WTC11 (cell line): ENCODE results near the gene TFF2. TPM values are rescaled to one million over a fixed set of nuclear protein-coding genes. Genes with fewer than 3 reads are reported as not detected.

Experiments
- ATAC-seq: fragments of 200-7000 bp; cut with Tn5 transposase; 2 replicates; pipeline ENCODE4 v1.10.0; 2021; ENCODE audit warnings: mild to moderate bottlenecking, moderate library complexity
- CTCF ChIA-PET: fragments of 300-600 bp; sonication (Branson Sonifier 250); formaldehyde crosslinking; loops from one replicate; lab custom pipeline; 2021; ENCODE audit warnings: antibody characterized with exemption; lab: Charles Lee
- POLR2A ChIA-PET: fragments of 350-600 bp; sonication (Branson Sonifier 250); formaldehyde crosslinking; loops from one replicate; lab custom pipeline; 2021; ENCODE audit warnings: antibody characterized with exemption; lab: Charles Lee
- DNase-seq: peaks from one replicate; pipeline ENCODE4 v3.0.0; 2021; ENCODE audit warnings: low spot score
- H3K27ac Mint-ChIP-seq: 2 replicates; pipeline ENCODE4 v1.8.0; 2021; ENCODE audit warnings: mixed read lengths
- H3K27me3 Mint-ChIP-seq: 2 replicates; pipeline ENCODE4 v1.8.0; 2021; ENCODE audit warnings: low read depth, mild to moderate bottlenecking, moderate library complexity, mixed read lengths
- H3K36me3 Mint-ChIP-seq: 2 replicates; pipeline ENCODE4 v1.8.0; 2021; ENCODE audit warnings: mixed read lengths
- H3K4me1 Mint-ChIP-seq: 2 replicates; pipeline ENCODE4 v1.8.0; 2022; ENCODE audit warnings: mixed read lengths
- H3K4me3 Mint-ChIP-seq: 2 replicates; pipeline ENCODE4 v1.8.0; 2021; ENCODE audit warnings: mild to moderate bottlenecking, moderate library complexity, mixed read lengths
- H3K9me3 Mint-ChIP-seq: 2 replicates; pipeline ENCODE4 v1.8.0; 2021; ENCODE audit warnings: mixed read lengths
- ATF1 ChIP-seq: sonication (generic); formaldehyde crosslinking; IDR thresholded peaks from 2 replicates; pipeline ENCODE4 v1.8.1; 2023; ENCODE audit warnings: mild to moderate bottlenecking, moderate library complexity, missing genetic modification reagents
- ATF6 ChIP-seq: sonication (generic); formaldehyde crosslinking; IDR thresholded peaks from 2 replicates; pipeline ENCODE4 v1.8.1; 2023; ENCODE audit warnings: mild to moderate bottlenecking, missing genetic modification reagents
- CBFB ChIP-seq: sonication (generic); formaldehyde crosslinking; IDR thresholded peaks from 2 replicates; pipeline ENCODE4 v1.8.1; 2022; ENCODE audit warnings: mild to moderate bottlenecking, low read depth, missing genetic modification reagents
- CREM ChIP-seq: sonication (generic); formaldehyde crosslinking; IDR thresholded peaks from 2 replicates; pipeline ENCODE4 v1.8.1; 2022; ENCODE audit warnings: mild to moderate bottlenecking, missing genetic modification reagents, moderate library complexity
- EMX1 ChIP-seq: fragments of 250-450 bp; sonication (Bioruptor Pico); IDR thresholded peaks from 2 replicates; pipeline ENCODE4 v1.8.0; 2021; ENCODE audit warnings: mild to moderate bottlenecking
- ERG ChIP-seq: fragments of 250-450 bp; sonication (Bioruptor Pico); IDR thresholded peaks from 2 replicates; pipeline ENCODE4 v1.8.0; 2021; ENCODE audit warnings: mild to moderate bottlenecking
- ETV6 ChIP-seq: sonication (generic); formaldehyde crosslinking; IDR thresholded peaks from 2 replicates; pipeline ENCODE4 v1.8.1; 2022; ENCODE audit warnings: mild to moderate bottlenecking, missing genetic modification reagents
- GABPB1 ChIP-seq: sonication (generic); formaldehyde crosslinking; IDR thresholded peaks from 2 replicates; pipeline ENCODE4 v1.8.1; 2023; ENCODE audit warnings: mild to moderate bottlenecking, missing genetic modification reagents
- GTF2I ChIP-seq: fragments of 250-450 bp; sonication (Bioruptor Pico); conservative IDR thresholded peaks from 2 replicates; pipeline ENCODE4 v1.4.0; 2021; ENCODE audit warnings: mild to moderate bottlenecking
- NFATC4 ChIP-seq: fragments of 250-450 bp; sonication (Bioruptor Pico); IDR thresholded peaks from 2 replicates; pipeline ENCODE4 v1.9.0; 2021; ENCODE audit warnings: mild to moderate bottlenecking
- NFYB ChIP-seq: sonication (generic); formaldehyde crosslinking; conservative IDR thresholded peaks from 2 replicates; pipeline ENCODE4 v1.8.0; 2022; ENCODE audit warnings: low read depth, missing genetic modification reagents
- NR2C2 ChIP-seq: sonication (generic); formaldehyde crosslinking; IDR thresholded peaks from 2 replicates; pipeline ENCODE4 v1.8.0; 2022; ENCODE audit warnings: mild to moderate bottlenecking, missing genetic modification reagents
- NR3C1 ChIP-seq: sonication (generic); formaldehyde crosslinking; conservative IDR thresholded peaks from 2 replicates; pipeline ENCODE4 v1.8.1; 2023; ENCODE audit warnings: low read depth, mild to moderate bottlenecking, missing genetic modification reagents
- OVOL2 ChIP-seq: fragments of 250-450 bp; sonication (Bioruptor Pico); IDR thresholded peaks from 2 replicates; pipeline ENCODE4 v1.9.0; 2021; ENCODE audit warnings: mild to moderate bottlenecking, borderline replicate concordance
- PRDM15 ChIP-seq: sonication (generic); formaldehyde crosslinking; IDR thresholded peaks from 2 replicates; pipeline ENCODE4 v1.8.0; 2022; ENCODE audit warnings: missing genetic modification reagents
- PREB ChIP-seq: sonication (generic); formaldehyde crosslinking; IDR thresholded peaks from 2 replicates; pipeline ENCODE4 v1.8.1; 2022; ENCODE audit warnings: mild to moderate bottlenecking, missing genetic modification reagents, moderate library complexity, borderline replicate concordance
- PRRX2 ChIP-seq: fragments of 250-450 bp; sonication (Bioruptor Pico); IDR thresholded peaks from 2 replicates; pipeline ENCODE4 v1.8.0; 2021; ENCODE audit warnings: mild to moderate bottlenecking
- RELA ChIP-seq: sonication (generic); formaldehyde crosslinking; IDR thresholded peaks from 2 replicates; pipeline ENCODE4 v1.8.1; 2022; ENCODE audit warnings: missing genetic modification reagents, mild to moderate bottlenecking, borderline replicate concordance
- TP53 ChIP-seq: sonication (generic); formaldehyde crosslinking; IDR thresholded peaks from 2 replicates; pipeline ENCODE4 v1.8.1; 2023; ENCODE audit warnings: mild to moderate bottlenecking, missing genetic modification reagents
- ZBTB21 ChIP-seq: sonication (generic); formaldehyde crosslinking; IDR thresholded peaks from 2 replicates; pipeline ENCODE4 v1.8.1; 2023; ENCODE audit warnings: mild to moderate bottlenecking, missing genetic modification reagents, borderline replicate concordance
- ZBTB43 ChIP-seq: sonication (generic); formaldehyde crosslinking; IDR thresholded peaks from 2 replicates; pipeline ENCODE4 v1.8.1; 2023; ENCODE audit warnings: mild to moderate bottlenecking, missing genetic modification reagents
- ZNF317 ChIP-seq: sonication (generic); formaldehyde crosslinking; IDR thresholded peaks from 2 replicates; pipeline ENCODE4 v1.8.1; 2023; ENCODE audit warnings: low read depth, mild to moderate bottlenecking, moderate library complexity, missing genetic modification reagents, borderline replicate concordance
- ZNF416 ChIP-seq: fragments of 250-450 bp; sonication (Bioruptor Pico); IDR thresholded peaks from 2 replicates; pipeline ENCODE4 v1.9.0; 2021; ENCODE audit warnings: mild to moderate bottlenecking, inconsistent platforms
- ZNF512 ChIP-seq: sonication (generic); formaldehyde crosslinking; IDR thresholded peaks from 2 replicates; pipeline ENCODE4 v1.8.1; 2022; ENCODE audit warnings: missing genetic modification reagents, borderline replicate concordance
- total RNA-seq: library from RNA; stranded (reverse); gene quantifications from 3 replicates; pipeline ENCODE4 v1.2.3, GENCODE V29; 2021

TFF2 gene
- total RNA-seq, 1 experiment from 2014 or later: 0.33 TPM

GRCh38 chr21:42348762-42349161, 2.0 kb downstream of the TFF2 start:
- ATAC-seq: no peak
- Mint-ChIP-seq H3K27me3 (no peaks in the 10 kb centered on the region; the same call in 1 of the 2 replicates), H3K27ac (no peak overlapping the region)
- ChIA-PET CTCF (interaction anchor here (0.6 kb wide), 1 partner anchor 12 kb away, joined by 3 read pairs; no protein-coding TSS in a partner anchor), POLR2A (no interaction called here)
- TF ChIP-seq ZNF317 (CRISPR knock-in tag) (no peak), GTF2I (CRISPR knock-in tag) (no peak), NR3C1 (CRISPR knock-in tag) (no peak), ETV6 (CRISPR knock-in tag) (no peak), OVOL2 (CRISPR knock-in tag) (no peak), CBFB (CRISPR knock-in tag) (no peak), PRRX2 (CRISPR knock-in tag) (no peak), ATF1 (no peak), ERG (CRISPR knock-in tag) (no peak), TP53 (CRISPR knock-in tag) (no peak), NFYB (CRISPR knock-in tag) (no peak), PRDM15 (no peak), NFATC4 (no peak), PREB (no peak)
- TF ChIP-seq, all 79 proteins: peak for 0
- no peak for DNase-seq
- no peaks in the 10 kb centered on the region for H3K9me3 Mint-ChIP-seq
- H3K4me1 Mint-ChIP-seq: no peaks in the 10 kb centered on the region
- no peaks in the 10 kb centered on the region for H3K36me3 Mint-ChIP-seq
- H3K4me3 Mint-ChIP-seq: no peak overlapping the region

GRCh38 chr21:42347601-42348327, 3.0 kb downstream of the TFF2 start:
- Mint-ChIP-seq H3K4me1 (no peaks in the 10 kb centered on the region), H3K9me3 (no peaks in the 10 kb centered on the region), H3K36me3 (no peaks in the 10 kb centered on the region), H3K27ac (no peak overlapping the region), H3K27me3 (no peaks in the 10 kb centered on the region), H3K4me3 (no peak overlapping the region)
- POLR2A ChIA-PET: no interaction called here
- CTCF ChIA-PET: no interaction called here
- DNase-seq: no peak
- no peak for ATAC-seq
- TF ChIP-seq ATF6 (no peak), NR2C2 (CRISPR knock-in tag) (no peak), GABPB1 (CRISPR knock-in tag) (no peak), EMX1 (CRISPR knock-in tag) (no peak), ERG (CRISPR knock-in tag) (no peak), ZBTB43 (CRISPR knock-in tag) (no peak), RELA (no peak), ZNF512 (CRISPR knock-in tag) (no peak), ZBTB21 (no peak), CREM (CRISPR knock-in tag) (no peak), ZNF416 (CRISPR knock-in tag) (no peak)
